Cardiac fibroblast (primary cell): ENCODE data around the gene C17orf75.

Experiments used
- DNase-seq, 2 donors: peaks; one replicate each; pipeline versions ENCODE4 v3.0.0 to v3.0.0-alpha.2; 2010; ENCODE audit warnings: low read depth in 2 of 2
- H3K4me3 ChIP-seq, 2 donors: replicated peaks in 1 of 2; 1 replicate in 1 of 2; 2 replicates in 1 of 2; pipeline ENCODE4 v1.5.1; 2011; ENCODE audit warnings: low read depth in 2 of 2, low read length in 2 of 2, mild to moderate bottlenecking in 2 of 2, moderate library complexity in 1 of 2
- TF ChIP-seq, protein P1 (sequence below): IDR thresholded peaks from one replicate; pipeline ENCODE4 v1.5.1; 2011; ENCODE audit warnings: low read depth, mild to moderate bottlenecking, low read length, inconsistent platforms

Gene C17orf75

DNA sequence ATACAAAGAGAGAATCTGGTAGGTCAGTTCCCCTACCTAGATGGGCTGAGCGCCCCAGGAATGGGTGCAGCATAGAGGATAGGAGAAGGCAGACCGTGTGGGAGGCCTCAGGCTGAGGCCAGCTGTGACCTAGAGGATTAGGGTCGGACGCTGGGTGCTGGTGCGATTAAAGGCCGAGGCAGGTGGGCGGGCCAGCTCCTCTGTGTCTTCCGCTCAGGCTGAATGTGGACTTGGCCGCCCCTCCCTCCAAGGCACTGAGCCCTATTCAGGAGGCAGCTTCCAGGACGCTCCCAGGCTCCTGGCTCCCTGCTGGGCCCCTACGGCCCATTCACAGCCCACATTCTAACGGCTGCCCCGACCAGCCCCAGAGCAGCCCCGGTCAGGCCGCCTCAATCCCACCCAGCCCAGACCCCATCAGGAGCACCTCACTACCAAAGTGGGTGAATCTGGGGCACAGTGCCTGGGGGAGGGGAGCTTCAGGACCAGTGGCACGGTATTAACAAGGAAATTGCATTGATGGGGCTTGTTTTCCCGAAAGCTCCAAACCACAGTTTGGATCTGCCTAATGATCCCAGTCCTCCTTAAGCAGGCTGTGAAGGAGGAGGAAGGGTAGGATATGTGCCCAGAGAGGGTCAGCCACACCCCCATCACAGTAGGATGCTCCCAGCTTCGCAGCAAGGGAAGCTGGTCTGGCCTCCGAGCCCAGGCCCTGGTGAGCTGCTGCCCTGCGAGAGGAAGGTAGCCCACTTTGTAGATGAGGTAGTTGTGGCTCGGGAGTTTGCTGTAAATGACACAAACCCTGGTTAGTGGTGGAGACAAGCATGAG lies 61.9 kb downstream of the C17orf75 start:
- TF ChIP-seq, protein P1, sequence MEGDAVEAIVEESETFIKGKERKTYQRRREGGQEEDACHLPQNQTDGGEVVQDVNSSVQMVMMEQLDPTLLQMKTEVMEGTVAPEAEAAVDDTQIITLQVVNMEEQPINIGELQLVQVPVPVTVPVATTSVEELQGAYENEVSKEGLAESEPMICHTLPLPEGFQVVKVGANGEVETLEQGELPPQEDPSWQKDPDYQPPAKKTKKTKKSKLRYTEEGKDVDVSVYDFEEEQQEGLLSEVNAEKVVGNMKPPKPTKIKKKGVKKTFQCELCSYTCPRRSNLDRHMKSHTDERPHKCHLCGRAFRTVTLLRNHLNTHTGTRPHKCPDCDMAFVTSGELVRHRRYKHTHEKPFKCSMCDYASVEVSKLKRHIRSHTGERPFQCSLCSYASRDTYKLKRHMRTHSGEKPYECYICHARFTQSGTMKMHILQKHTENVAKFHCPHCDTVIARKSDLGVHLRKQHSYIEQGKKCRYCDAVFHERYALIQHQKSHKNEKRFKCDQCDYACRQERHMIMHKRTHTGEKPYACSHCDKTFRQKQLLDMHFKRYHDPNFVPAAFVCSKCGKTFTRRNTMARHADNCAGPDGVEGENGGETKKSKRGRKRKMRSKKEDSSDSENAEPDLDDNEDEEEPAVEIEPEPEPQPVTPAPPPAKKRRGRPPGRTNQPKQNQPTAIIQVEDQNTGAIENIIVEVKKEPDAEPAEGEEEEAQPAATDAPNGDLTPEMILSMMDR: no peak
- no peak for DNase-seq

GRCh38 chr17:32278815-32279214 lies 63.2 kb downstream of the C17orf75 start:
- H3K4me3 ChIP-seq: no peak overlapping the region
- no peak for DNase-seq
- TF ChIP-seq, protein P1: no peak

More for the DNA sequence above, 61.9 kb downstream of the C17orf75 start:
- H3K4me3 ChIP-seq: no peak overlapping the region
